Astrocyte (in vitro differentiated cells and primary cell): ENCODE measurements around the gene CYP3A4.
"Not testable (repeated sequence)": the region's sequence is repeated elsewhere in the genome, so short reads cannot be mapped to it uniquely, and the experiment has no call there.

Experiments
- CTCF ChIP-seq: IDR thresholded peaks from 2 replicates; pipeline ENCODE4 v1.5.1; 2011; ENCODE audit warnings: low read depth, mild to moderate bottlenecking, inconsistent platforms, low read length, moderate library complexity; ENCODE audit not compliant: insufficient read depth
- EZH2 ChIP-seq: IDR thresholded peaks from 2 replicates; pipeline ENCODE4 v1.6.1; 2012; ENCODE audit warnings: mild to moderate bottlenecking, low read length, inconsistent platforms; ENCODE audit not compliant: insufficient read depth

- TF ChIP-seq CTCF, EZH2: not testable (repeated sequence)
These were observed 38.6 kb downstream of the CYP3A4 start for GRCh38 chr7:99745395-99745794.
